Activated naive CD8-positive, alpha-beta T cell treated with anti-CD3 and anti-CD28 coated beads, Interleukin-2, amount 50 U/mL, for 16 hours (primary cell): ENCODE results near the gene ANKH.

ENCODE experiments used
- DNase-seq: peaks from one replicate; pipeline ENCODE4 v3.0.0-alpha.2; 2020; ENCODE audit warnings: low read depth, low spot score

ANKH gene

DNA sequence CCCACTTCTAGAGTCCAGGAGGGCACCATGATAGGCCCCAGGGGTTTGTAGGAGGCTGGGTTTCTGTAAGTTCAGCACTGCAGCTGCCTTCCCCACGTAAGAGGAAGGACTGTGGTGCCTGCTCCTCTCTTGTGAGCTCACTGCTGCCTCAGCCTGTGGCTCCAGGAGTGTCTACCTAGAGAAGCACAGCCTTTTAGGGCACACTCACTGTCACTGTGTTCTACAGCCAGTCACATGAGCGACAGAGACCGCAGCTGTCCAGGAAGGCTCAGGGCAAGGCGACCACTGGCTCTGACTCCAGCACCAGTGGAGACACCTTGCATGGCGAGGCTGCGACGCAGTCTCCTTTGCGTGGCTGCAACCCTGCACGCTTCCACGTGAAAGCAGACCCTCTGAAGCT is 134.3 kb downstream of the ANKH start:
- no peak for DNase-seq

DNA sequence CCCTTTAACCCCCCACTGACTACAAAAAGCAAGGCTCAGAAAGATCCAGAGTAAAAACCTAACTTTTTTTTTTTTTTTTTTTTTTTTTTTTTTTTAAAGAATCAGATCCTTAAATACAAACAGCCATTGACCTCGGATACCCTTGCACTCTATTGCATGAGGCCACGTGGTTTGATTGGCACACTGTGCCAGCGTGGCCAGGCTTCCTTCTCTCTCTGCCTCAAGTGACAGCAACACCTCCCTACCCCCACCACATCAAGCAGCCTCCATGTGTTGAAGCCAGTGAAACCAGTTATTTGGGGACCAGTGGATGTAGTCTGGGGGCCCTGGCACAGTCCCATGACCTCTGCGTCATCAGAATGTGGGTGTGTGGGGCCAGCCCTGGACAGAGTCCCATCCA is 135.6 kb downstream of the ANKH start:
- DNase-seq = no peak

DNA sequence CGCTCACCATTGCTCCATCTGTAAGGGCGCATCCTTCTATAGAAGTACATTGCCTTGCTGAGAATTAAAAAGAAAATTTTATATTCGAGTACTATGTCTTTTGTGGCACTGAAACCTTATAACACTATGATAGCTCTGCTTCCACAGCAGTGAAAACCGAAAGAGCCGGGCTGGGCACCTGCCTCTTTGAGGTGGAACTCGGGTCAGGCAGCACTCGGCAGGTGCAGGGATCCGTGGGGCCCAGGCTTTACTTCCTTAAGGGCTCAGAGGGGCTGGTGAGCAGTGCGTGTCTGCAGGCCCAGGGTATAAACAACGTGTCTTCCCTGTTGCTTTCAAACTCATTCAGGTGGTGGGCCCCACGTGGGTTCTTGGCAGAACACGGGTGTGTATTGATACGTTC is 137.2 kb downstream of the ANKH start:
- DNase-seq = no peak

DNA sequence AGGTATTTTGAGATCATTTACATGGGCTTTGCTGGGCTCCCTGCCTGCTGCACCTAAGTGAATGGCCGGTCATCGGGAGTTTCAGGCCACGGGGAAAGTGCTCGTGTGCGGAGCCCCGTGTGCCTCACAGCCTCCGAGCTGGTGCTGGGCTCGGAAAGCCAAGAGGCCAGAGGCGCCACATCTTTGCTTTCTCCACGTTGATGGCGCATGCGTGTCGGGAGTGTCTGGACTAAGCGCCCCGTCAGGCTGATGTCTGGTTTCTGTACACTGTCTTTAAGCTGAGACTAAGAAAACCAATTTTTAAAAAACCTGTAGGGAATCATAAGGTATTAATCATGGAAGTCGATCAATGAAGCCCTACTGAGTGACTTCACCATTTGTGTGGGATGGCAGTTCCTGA is 137.9 kb downstream of the ANKH start:
- no peak for DNase-seq

DNA sequence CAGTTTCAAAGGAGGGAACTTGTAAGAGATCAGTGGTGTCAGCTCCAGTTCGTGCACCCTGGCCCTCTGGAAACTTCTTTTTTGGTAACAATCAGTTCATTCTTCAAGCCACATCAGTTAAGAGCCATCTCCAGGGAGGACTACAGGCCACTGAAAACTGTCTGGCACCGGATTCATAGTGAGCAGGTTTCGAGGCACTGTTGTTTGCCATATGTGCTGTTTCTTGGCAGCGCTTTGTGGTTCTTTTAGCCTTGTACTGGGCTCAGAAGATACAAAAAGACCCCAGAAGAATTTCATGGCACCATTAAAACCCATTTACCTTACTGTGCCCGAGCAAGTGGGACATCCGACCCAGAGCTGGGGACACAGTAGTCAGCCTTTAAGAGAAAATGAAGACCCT is 138.6 kb downstream of the ANKH start:
- no peak for DNase-seq

DNA sequence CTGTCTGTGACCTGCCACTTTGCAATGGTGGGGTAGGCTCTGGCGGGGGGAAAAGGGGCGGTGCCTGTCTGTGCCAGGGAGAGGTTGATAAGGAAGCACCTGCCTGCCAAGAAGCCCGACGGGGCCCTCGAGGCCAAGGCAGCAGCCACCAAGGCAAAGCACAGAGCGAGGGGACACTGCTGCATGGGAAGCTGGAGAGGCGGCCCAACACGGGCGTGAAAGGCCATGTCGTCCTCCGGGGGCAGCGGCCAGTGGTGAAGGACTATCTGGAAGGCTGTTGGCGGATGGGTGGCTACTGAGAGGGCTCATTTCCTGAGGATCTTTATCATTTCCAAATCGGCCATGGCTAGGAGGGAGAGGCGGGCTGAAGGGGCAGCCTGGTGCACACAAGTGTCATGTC is 140.7 kb downstream of the ANKH start:
- no peak for DNase-seq

DNA sequence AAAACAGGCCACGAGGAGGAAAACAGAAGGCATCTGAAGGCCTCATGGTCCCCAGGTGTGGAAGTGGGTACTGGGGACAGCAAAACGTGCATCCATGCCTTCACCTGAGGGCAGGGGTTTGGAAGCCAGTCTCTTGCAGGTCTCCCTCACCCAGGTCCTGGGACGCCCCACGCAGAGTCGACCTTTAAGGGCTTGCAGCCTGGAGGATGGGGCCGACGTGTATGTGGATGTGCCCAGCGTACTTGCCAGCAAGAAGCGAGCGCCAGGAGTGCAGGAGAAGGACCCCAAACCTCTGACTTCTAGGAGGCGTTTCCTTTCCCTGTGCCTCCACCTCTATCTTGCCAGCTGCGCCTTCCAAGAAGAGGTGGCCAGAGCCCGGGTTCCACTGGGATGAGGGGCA is 141.1 kb downstream of the ANKH start:
- no peak for DNase-seq

DNA sequence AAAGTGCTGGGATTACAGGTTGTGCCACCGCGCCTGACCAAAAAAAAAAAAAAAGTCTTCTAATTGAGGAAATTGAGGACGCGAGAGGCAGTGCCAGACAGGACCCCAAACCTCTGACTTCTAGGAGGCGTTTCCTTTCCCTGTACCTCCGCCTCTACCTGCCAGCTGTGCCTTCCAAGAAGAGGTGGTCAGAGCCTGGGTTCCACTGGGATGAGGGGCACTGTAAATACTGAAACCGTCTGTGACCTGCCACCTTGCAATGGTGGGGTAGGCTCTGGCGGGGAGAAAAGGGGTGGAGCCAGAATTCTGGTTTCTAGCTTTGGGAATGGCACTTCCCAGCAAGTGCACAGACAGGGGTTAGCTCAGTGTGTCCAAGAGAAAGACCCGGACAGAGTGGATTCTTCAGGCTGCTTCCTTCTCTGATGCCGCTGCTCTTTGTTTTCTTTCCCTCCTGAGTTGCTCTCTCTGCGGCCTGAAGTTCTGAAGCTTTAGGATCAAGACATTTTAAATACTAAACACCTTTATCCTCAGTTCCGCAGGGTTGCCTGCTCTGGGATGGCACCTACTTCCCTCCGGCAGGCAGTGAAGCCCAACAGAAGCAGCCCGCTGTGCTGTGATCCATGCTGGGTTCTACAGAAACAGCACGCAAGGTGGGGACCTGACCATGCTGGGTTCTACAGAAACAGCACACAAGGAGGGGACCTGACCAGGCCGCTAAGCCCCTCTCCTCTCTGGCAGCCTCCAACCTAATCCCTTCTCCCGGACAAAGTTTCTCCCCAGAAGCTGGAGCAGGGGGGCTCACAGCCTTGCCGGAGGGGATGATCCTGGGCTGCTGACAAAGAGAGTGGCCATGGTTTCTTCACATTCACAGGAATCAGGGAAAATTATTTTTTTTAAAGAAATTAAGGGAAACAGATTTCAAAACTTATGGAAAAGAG is 141.9 kb downstream of the ANKH start:
- DNase-seq = no peak

DNA sequence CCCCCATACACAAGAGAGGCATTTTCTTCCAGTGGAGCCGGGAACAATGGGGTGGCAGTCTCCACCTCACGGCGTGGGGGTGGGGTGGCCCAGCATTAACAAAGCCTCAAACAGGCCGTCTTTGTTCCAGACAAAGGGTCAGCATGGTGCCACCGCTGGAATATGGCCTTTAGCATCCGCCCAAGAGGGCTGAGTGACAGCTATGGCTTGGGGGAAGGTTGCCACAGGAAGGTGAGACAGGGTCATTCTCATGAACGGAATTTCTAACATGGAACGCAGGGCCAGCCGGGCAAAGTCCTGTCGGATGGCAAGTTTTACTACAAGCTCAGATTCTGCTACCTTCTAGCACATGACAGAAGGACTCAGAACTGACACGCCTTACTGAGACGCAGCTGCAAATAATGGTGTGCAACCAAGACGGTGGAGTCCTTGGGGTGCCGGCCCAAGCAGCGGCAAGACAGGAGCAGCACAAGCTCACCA is 143.1 kb downstream of the ANKH start:
- no peak for DNase-seq

DNA sequence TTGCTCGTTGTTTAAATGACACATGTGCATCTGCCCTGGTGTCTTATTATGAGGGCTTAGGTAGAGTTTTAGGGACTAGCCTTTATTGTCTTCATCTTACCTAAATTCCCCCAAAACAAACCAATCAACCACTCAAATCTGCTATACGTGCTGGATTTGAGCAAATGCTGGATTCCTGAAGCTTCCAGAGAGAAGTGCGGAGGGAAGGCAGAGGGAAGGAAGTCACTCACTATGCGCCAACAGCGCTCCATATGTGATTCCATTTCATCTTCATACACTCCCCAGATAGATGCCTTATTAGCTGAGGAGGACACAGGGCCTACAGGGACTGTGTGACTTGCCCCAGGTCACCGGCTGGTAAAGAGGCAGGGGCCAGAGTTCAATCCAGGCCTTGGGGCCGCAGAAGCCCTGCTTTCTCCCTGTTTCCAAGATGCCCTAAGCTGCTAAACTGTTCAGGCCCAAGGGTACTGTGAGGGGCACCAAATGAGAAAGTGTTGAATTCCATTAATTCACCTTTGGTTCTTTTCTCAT is 143.6 kb downstream of the ANKH start:
- no peak for DNase-seq

DNA sequence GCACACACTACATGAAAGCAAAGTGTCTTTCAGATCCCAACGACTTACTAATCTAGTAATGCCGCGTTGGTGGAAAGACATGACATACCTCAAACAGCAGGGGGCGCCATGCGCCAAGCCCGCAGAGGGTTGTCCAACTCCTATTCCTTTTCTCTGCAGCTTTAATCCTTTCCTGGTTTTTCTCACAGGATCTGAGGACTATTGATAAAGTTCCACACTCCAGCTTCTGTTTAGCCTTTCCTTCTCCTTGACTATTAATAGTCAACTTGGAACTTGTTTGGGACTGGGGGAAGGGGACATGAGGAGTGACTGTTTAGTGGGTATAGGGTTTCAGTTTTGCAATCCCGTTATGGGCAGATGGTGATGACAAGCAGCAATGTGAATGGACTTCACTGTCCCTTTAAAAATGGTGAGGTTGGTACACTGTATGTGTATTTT is 144.1 kb downstream of the ANKH start:
- DNase-seq = peak; percentile 41

DNA sequence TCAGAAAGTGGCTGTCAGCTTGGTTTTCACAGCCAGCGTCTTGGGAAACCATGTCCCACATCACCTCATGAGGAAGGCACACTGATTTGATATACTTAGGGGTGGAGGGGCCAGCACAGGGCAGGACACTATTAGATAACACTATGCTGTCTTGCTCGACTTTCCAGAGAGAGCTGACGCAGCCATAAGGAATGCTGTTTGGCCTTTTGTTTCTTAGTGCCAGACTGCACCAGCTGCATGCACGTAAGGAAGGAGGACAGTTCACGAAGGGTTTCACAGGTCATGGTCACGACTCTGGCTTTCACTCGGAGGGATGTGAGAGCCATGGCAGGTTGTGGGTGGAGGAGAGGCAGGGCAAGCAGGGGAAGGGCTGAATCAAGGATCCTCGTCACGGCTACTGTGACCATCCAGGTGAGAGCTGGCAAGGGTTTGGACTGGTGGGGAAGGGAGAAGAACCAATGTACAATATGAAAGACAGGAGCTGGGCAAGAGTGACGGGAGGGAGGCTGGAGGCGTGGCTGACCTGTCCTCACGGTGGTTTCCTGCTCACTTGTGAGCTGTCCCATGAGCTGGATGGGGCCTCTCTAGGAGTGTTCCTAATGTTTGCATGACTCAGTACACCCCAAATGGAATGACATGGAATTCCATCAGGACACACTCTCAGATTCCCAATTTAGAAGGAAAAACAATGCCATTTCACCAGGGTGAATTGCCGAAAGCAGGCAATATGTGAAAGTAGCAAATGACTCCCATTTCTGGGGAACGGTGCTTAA is 145.3 kb downstream of the ANKH start:
- no peak for DNase-seq

DNA sequence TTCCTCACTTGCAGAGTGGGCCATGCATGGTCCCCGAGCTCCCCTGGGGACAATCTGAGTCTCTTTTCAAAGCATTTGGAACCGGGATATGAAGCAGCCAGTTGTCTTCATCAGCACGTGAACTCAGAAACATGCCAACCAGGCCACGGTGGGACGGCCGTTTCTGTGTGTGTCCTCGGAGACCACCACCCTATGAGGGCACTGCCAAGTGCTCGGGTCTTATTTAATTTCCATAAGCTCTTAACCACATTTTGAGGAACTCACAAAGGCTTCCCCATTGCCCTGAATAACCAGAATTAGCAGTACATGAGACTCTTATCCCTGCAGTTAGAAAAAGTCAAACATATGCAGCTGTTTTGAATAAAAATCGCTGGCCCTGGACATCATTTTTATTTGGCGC is 146.9 kb downstream of the ANKH start:
- DNase-seq = no peak

DNA sequence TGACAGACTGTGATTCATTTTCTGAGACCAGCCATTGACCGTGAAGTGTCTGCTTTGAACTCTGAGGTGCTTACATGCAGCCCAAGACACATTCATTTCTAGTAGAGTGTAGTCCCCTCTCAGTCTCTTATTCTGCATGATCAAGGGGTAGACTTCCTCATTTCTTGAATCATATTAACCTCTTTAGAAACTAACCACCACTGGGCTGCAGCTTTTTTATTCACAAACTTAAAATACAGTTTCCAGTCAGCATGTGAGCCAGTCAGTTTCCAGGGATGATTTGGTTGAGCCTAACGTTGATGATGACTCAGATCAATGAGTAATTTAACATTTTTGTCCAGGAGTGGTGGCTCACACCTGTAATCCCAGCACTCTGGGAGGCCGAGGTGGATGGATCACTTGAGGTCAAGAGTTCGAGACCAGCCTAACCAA is 147.9 kb downstream of the ANKH start:
- no peak for DNase-seq

DNA sequence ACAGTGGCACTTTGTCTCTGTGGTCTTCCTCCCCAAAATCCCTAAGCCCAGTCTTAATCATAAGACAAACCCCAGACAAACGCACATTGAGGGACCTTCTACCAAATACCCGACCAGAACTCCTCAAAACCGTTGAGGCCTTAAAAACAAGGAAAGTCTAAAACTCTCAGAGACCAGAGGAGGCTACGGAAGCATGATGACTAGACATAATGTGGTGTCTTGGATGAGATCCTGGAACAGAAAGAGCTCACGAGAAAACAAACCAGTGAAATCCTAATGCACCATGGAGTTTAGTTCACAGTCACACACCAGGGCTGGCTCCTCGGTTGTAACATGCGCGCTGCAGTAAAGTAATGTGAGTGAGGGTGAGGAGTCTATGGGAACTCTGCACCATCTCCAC is 148.7 kb downstream of the ANKH start:
- no peak for DNase-seq

DNA sequence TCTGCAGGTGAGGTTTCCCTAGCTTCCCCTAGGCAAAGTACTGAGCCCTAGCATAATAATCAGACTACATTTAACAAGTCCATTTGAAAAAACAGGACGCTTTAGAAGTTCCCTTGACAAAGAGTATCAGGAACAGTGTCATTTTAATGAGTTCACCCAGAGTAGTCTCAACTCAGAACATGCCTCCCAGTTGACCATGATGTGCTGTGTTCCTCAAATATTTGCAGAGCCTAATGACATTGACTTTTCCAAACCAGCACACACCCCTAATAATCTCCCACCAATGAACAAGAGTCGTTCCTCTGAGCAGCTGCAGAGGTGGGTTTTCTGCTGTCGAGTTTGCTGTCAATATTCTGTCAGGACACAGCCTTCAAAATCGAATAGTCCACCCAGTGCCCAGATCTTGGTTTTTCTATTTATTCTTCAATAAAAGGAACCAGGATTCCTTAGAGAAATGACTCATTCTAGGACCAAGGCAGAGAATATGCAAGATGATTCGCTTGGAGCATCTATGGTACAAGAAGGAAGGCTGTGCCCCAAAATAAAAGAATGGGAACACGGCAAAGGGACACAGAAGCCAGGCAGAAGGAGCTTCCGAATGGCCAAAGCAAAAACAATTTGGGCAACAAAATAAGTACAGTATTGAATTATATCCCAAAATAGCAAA is 149.5 kb downstream of the ANKH start:
- DNase-seq = no peak

DNA sequence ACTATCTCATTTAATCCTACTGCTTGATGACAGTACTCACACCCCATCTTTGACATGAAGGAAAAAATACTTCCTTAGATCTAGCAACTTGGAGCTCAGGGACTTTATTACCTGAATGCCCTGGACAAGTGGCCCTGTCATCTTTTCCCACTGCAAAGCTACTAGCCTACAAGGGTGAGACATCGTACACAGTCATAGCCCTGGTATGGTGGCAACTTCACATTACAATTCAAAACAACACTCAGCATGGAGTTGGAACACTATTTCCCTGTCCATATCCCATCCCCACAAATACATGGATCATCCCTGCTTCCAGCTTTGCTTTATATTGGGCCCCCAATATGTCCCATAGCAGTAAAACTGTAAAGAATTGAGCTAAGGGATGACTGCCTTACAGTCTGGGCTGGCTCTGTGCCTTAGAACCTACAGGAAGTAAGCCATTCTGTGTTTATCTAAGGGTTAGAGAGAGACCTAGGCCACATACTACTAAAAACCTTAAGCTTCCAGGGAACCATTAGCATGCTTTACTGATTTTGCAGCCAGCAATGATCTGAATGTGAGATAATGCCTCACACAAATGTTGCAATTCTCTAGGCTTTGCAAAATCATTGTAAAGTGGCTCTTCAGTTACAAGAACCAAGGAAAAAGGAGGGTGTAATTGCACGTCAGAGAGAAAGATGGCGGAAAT is 151.2 kb downstream of the ANKH start:
- no peak for DNase-seq

DNA sequence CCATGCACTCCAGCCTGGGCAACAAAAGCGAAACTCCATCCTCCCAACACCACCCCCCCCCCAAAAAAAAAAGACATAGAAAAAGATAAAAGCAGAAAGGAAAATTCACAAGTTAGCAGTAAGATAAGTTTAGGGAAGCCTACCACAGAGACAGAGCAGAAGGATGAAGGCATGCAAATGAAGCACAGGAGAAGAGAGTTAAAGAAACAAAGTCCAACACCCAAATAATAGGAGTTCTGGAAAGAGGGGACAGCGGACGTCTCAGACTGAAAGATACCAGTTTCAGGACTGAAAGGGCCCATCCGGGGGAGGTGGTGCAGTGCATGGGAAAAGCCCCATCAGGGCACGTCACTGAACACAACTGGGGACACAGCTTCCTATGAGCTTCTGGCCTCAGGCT is 152.8 kb downstream of the ANKH start:
- no peak for DNase-seq

DNA sequence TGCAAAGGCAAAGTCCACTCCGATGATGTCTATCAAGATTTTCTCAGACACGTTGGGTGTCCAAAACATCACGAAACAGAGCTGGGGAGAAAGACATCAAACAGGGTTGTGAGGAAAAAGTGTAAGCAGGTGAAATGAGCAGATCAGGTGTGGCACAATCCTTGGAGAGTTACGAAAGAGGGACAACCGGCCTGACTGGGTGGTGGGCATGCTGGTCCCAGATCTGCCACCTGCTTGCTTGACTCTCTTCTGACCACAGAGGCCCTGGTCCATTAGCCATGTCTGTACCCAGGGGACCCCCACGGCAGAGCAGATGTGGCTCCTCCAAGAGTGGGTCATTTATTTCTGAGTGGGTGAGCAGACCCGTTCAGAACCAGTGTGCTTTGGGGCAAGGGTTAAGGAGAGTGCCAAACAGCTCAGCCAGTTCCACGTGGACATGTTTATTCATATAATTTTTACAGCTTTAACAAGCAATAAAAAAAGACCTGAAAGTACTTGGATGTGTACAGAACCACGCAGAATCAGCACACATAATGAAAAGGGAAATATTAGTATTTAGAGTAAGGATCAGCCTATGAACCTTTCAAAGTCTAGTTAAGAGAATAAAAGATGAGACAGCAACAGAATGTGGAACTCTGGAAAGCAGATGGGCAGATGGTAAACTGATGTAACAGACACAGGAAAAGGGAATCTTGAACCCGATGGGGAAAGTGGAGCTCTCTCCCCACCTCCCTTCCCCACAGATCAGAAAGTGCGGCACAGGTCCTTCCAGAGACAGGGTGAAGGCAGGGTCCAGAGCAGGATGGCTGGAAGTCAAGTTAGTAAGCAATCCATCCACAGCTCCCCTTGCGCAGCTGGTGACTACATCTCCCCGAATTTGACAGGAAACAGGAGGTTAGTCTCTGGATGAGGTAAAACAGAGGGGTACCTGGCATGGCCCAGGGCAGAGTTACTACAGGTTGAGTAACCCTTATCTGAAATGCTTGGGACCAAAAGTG is 154.5 kb downstream of the ANKH start:
- no peak for DNase-seq

DNA sequence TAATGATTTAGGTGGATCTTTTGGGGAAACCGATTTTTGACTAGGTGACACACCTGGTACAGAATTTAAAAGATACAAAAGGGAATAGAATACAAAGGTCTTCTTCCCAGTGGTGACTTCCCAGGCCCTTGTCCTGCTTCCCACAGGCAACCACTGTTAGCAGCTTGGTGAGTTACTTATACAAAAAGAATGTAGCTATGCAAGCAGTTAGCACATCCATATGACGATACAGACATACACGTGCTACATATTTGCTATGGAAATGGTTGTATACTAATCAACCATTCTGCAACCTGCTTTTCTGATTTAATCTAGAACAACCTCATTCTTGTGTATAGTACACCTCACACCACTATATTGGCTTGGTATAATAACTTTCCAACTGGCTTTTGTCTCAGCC is 156.1 kb downstream of the ANKH start:
- no peak for DNase-seq
